Astrocyte (in vitro differentiated cells and primary cell): ENCODE results near the gene CYB561D2.

Experiments used
- EZH2 ChIP-seq: IDR thresholded peaks from 2 replicates; pipeline ENCODE4 v1.6.1; 2012; ENCODE audit warnings: mild to moderate bottlenecking, low read length, inconsistent platforms; ENCODE audit not compliant: insufficient read depth
- TF ChIP-seq, protein P1 (sequence below): IDR thresholded peaks from 2 replicates; pipeline ENCODE4 v1.5.1; 2011; ENCODE audit warnings: low read depth, mild to moderate bottlenecking, inconsistent platforms, low read length, moderate library complexity; ENCODE audit not compliant: insufficient read depth

DNA sequence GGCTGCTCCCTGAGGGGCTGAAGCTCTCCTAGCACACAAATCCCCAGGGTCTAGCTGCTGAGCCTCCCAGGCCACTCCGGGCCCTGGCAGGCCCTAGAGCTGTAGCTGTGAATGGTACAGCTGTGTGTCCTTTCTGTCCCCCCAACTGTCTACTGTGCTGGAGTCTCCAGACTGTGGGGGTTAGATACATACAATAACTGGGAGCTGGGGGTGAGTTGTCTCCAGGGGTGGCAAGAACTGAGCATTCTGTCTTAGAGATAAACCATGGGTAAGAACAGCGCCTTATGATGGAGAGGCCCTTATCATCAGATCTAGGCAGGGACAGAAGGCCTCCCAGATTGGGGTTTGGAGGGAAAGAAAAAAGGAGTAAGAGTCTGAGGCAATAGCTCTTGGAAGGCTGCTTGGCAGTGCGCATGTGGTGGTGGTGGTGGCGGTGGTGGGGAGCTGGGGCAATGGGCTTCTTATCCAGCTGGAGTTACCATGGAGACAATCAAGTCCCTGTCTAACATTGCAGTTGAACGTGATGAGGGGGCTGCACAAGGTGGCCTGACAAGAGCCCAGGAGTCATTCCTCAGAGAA is 3.6 kb downstream of the CYB561D2 start:
- TF ChIP-seq, protein P1, sequence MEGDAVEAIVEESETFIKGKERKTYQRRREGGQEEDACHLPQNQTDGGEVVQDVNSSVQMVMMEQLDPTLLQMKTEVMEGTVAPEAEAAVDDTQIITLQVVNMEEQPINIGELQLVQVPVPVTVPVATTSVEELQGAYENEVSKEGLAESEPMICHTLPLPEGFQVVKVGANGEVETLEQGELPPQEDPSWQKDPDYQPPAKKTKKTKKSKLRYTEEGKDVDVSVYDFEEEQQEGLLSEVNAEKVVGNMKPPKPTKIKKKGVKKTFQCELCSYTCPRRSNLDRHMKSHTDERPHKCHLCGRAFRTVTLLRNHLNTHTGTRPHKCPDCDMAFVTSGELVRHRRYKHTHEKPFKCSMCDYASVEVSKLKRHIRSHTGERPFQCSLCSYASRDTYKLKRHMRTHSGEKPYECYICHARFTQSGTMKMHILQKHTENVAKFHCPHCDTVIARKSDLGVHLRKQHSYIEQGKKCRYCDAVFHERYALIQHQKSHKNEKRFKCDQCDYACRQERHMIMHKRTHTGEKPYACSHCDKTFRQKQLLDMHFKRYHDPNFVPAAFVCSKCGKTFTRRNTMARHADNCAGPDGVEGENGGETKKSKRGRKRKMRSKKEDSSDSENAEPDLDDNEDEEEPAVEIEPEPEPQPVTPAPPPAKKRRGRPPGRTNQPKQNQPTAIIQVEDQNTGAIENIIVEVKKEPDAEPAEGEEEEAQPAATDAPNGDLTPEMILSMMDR = no peak
- TF ChIP-seq EZH2 = no peak
